ENCODE results near the gene GJD4. TPM values are rescaled to one million over a fixed set of nuclear protein-coding genes. Genes with fewer than 3 reads are reported as not detected.

GJD4 gene
- total RNA-seq, 5 donors from 2014 or later (not counting 1 experiment from before 2014, with no cell fraction given) = not detected

DNA sequence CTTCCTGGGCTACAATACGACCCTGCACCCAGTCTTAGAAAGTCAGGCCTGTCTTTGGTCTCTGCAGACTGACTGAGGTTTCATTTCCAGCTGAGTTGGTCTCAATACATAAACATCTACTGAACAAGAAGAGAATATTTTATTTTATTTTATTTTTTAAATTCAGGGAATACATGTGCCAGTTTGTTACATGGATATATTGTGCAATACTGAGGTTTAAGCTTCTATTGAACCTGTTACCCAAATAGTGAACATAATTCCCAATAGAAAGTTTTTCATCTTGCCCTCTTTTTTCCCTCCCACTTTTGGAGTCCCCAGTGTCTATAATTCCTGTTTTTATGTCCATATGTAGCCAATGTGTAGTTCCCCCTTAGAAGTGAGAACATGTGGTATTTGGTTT lies 26.3 kb downstream of the GJD4 start:
- DNase-seq (no peak), ATAC-seq (replicated peaks in 1 of 4) (no peak)
- CTCF ChIA-PET = no interaction called here
- H3K9me3 Mint-ChIP-seq = peaks cover 0 to 4% (median 0%) of the 10 kb centered on the region in 3 donors
- no peak overlapping the region for H3K27ac ChIP-seq (ENCODE audit: low read length)
- H3K4me3 ChIP-seq (ENCODE audit: control insufficient read depth in 1 of 2, extremely low read depth in 1 of 2, low read length in 1 of 2) = no peak overlapping the region
- WGBS (ENCODE audit: insufficient coverage) = no CpG with 5 or more reads among the region's 1 CpG
- no peak overlapping the region for H3K4me3 Mint-ChIP-seq
- H3K36me3 Mint-ChIP-seq = no peaks in the 10 kb centered on the region
- H3K27ac Mint-ChIP-seq = no peak overlapping the region
- H3K9me3 ChIP-seq = no peaks in the 10 kb centered on the region
- H3K4me1 ChIP-seq (ENCODE audit: control insufficient read depth in 1 of 2, extremely low read depth in 1 of 2, insufficient read depth in 2 of 2, low read length in 2 of 2) = no peaks in the 10 kb centered on the region
- H3K36me3 ChIP-seq (ENCODE audit: control insufficient read depth in 2 of 2, extremely low read depth in 1 of 2, insufficient read depth in 1 of 2, low read length in 1 of 2) = no peaks in the 10 kb centered on the region
- peaks cover 7 to 14% (median 11%) of the 10 kb centered on the region in 3 donors for H3K4me1 Mint-ChIP-seq
- H3K27me3 ChIP-seq (replicated peaks in 1 of 2; ENCODE audit: control insufficient read depth in 2 of 2, extremely low read depth in 1 of 2, insufficient read depth in 2 of 2, low read length in 1 of 2) = peaks cover 0 to 4% of the 10 kb centered on the region in 2 experiments
- POLR2A ChIA-PET = no interaction called here
- H3K27me3 Mint-ChIP-seq = peaks cover 24 to 36% of the 10 kb centered on the region in 2 donors

- Mint-ChIP-seq H3K36me3 (no peaks in the 10 kb centered on the region), H3K27me3 (peaks cover 30 to 36% of the 10 kb centered on the region in 2 donors), H3K4me1 (peaks cover 9 to 17% (median 11%) of the 10 kb centered on the region in 3 donors), H3K27ac (no peak overlapping the region), H3K4me3 (no peak overlapping the region), H3K9me3 (peaks cover 0 to 4% (median 0%) of the 10 kb centered on the region in 3 donors)
- ChIA-PET CTCF (interaction anchor here in 1 of 2 donors (0.6 kb wide), 1 partner anchor 209 kb away, joined by 3 read pairs; no protein-coding TSS in a partner anchor), POLR2A (no interaction called here)
- DNase-seq (no peak), ATAC-seq (replicated peaks in 1 of 4) (no peak)
- H3K27ac ChIP-seq (ENCODE audit: low read length) = no peak overlapping the region
- peaks cover 2 to 4% of the 10 kb centered on the region in 2 experiments for H3K27me3 ChIP-seq (replicated peaks in 1 of 2; ENCODE audit: control insufficient read depth in 2 of 2, extremely low read depth in 1 of 2, insufficient read depth in 2 of 2, low read length in 1 of 2)
- H3K9me3 ChIP-seq = no peaks in the 10 kb centered on the region
- H3K4me3 ChIP-seq (ENCODE audit: control insufficient read depth in 1 of 2, extremely low read depth in 1 of 2, low read length in 1 of 2) = no peak overlapping the region
- no peaks in the 10 kb centered on the region for H3K4me1 ChIP-seq (ENCODE audit: control insufficient read depth in 1 of 2, extremely low read depth in 1 of 2, insufficient read depth in 2 of 2, low read length in 2 of 2)
- H3K36me3 ChIP-seq (ENCODE audit: control insufficient read depth in 2 of 2, extremely low read depth in 1 of 2, insufficient read depth in 1 of 2, low read length in 1 of 2) = no peaks in the 10 kb centered on the region
Observed at GRCh38 chr10:35632027-35632426, 26.9 kb downstream of the GJD4 start.

GRCh38 chr10:35633006-35633980 lies 28.2 kb downstream of the GJD4 start:
- H3K9me3 ChIP-seq = no peaks in the 10 kb centered on the region
- Mint-ChIP-seq H3K4me1 (peaks cover 11 to 19% (median 11%) of the 10 kb centered on the region in 3 donors), H3K27me3 (peaks cover 35 to 42% of the 10 kb centered on the region in 2 donors), H3K9me3 (peaks cover 0 to 4% (median 0%) of the 10 kb centered on the region in 3 donors), H3K4me3 (no peak overlapping the region), H3K27ac (no peak overlapping the region), H3K36me3 (no peaks in the 10 kb centered on the region)
- H3K27ac ChIP-seq (ENCODE audit: low read length) = no peak overlapping the region
- ChIA-PET POLR2A (no interaction called here), CTCF (interaction anchor here (0.6 kb wide), 3 partner anchors 74 to 221 kb away, joined by 3 to 7 read pairs (median 3); no protein-coding TSS in a partner anchor)
- peaks cover 5 to 8% of the 10 kb centered on the region in 2 experiments for H3K27me3 ChIP-seq (replicated peaks in 1 of 2; ENCODE audit: control insufficient read depth in 2 of 2, extremely low read depth in 1 of 2, insufficient read depth in 2 of 2, low read length in 1 of 2)
- H3K36me3 ChIP-seq (ENCODE audit: control insufficient read depth in 2 of 2, extremely low read depth in 1 of 2, insufficient read depth in 1 of 2, low read length in 1 of 2) = no peaks in the 10 kb centered on the region
- WGBS (ENCODE audit: insufficient coverage) = 45% methylated on average over 5 of the region's 12 CpGs
- DNase-seq = no peak
- ATAC-seq (replicated peaks in 1 of 4) = no peak
- H3K4me1 ChIP-seq (ENCODE audit: control insufficient read depth in 1 of 2, extremely low read depth in 1 of 2, insufficient read depth in 2 of 2, low read length in 2 of 2) = peaks cover 0 to 3% of the 10 kb centered on the region in 2 experiments
- no peak overlapping the region for H3K4me3 ChIP-seq (ENCODE audit: control insufficient read depth in 1 of 2, extremely low read depth in 1 of 2, low read length in 1 of 2)

DNA sequence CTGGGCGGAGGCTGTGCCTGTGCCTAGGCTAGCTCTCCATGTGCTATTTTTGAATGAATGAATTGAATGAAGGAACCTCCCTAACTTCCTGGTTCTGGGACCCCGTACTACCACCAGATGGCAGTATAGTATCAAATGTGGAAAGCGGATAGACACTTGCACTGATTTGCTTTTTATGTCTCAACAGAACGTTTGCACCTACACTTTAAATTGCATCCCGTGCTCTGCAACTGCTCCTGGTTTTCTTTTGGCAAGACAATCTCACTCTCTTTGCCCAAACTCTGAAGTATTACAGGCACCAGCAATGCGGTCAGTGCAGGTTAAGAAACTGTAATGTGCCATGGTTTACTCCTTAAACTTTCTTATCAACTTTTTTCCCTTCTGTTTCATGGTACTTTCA lies 30.4 kb downstream of the GJD4 start:
- no peaks in the 10 kb centered on the region for H3K9me3 Mint-ChIP-seq
- CTCF ChIA-PET = interaction anchor here (0.6 to 1.3 kb wide), 7 partner anchors 8 to 1246 kb away, joined by 3 to 5 read pairs (median 4); no protein-coding TSS in a partner anchor
- Histone ChIP-seq H3K4me3 (ENCODE audit: control insufficient read depth in 1 of 2, extremely low read depth in 1 of 2, low read length in 1 of 2) (no peak overlapping the region), H3K27me3 (replicated peaks in 1 of 2; ENCODE audit: control insufficient read depth in 2 of 2, extremely low read depth in 1 of 2, insufficient read depth in 2 of 2, low read length in 1 of 2) (peaks cover 5 to 24% of the 10 kb centered on the region in 2 experiments), H3K9me3 (no peaks in the 10 kb centered on the region), H3K4me1 (ENCODE audit: control insufficient read depth in 1 of 2, extremely low read depth in 1 of 2, insufficient read depth in 2 of 2, low read length in 2 of 2) (peaks cover 4 to 15% of the 10 kb centered on the region in 2 experiments), H3K36me3 (ENCODE audit: control insufficient read depth in 2 of 2, extremely low read depth in 1 of 2, insufficient read depth in 1 of 2, low read length in 1 of 2) (no peaks in the 10 kb centered on the region), H3K27ac (ENCODE audit: low read length) (no peak overlapping the region)
- H3K36me3 Mint-ChIP-seq = no peaks in the 10 kb centered on the region
- POLR2A ChIA-PET = no interaction called here
- H3K27ac Mint-ChIP-seq = no peak overlapping the region
- DNase-seq (peak in 13 of 35 experiments; percentile 12 to 73 (median 32)), ATAC-seq (replicated peaks in 1 of 4) (peak in 3 of 4 experiments; percentile 46 to 71 (median 70))
- no peak overlapping the region for H3K4me3 Mint-ChIP-seq
- H3K4me1 Mint-ChIP-seq = peaks cover 11 to 30% (median 16%) of the 10 kb centered on the region in 3 donors
- H3K27me3 Mint-ChIP-seq = peaks cover 26 to 48% of the 10 kb centered on the region in 2 donors
- WGBS (ENCODE audit: insufficient coverage) = 4% methylated on average over 4 of the region's 6 CpGs

DNA sequence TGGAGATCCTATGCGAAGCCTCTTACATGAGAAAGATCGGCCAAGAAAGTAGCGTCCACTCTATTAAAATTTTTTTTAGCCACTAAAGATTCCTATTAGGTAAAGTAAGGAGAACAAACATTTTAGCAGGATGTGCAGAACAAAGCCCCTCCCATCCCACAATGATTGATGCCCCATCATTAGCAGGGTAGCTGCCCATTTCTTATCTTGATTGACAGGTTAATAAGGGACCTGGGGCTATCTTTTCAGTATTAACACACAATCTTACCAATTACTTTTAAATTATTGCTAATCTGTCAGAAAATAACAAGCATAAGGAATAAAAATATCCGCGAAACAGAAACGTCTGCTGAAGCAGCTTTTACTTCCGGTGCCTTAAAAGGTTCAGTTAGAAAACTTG lies 31.8 kb downstream of the GJD4 start:
- H3K27ac ChIP-seq (ENCODE audit: low read length) = no peak overlapping the region
- Mint-ChIP-seq H3K27me3 (peaks cover 26 to 48% of the 10 kb centered on the region in 2 donors), H3K9me3 (no peaks in the 10 kb centered on the region), H3K4me1 (peaks cover 11 to 35% (median 20%) of the 10 kb centered on the region in 3 donors), H3K4me3 (no peak overlapping the region), H3K27ac (no peak overlapping the region), H3K36me3 (no peaks in the 10 kb centered on the region)
- no peak for DNase-seq
- peaks cover 5 to 29% of the 10 kb centered on the region in 2 experiments for H3K27me3 ChIP-seq (replicated peaks in 1 of 2; ENCODE audit: control insufficient read depth in 2 of 2, extremely low read depth in 1 of 2, insufficient read depth in 2 of 2, low read length in 1 of 2)
- ChIA-PET POLR2A (no interaction called here), CTCF (interaction anchor here in 1 of 2 donors (1.2 kb wide), 1 partner anchor 1859 kb away, joined by 5 read pairs; no protein-coding TSS in a partner anchor)
- peaks cover 4 to 19% of the 10 kb centered on the region in 2 experiments for H3K4me1 ChIP-seq (ENCODE audit: control insufficient read depth in 1 of 2, extremely low read depth in 1 of 2, insufficient read depth in 2 of 2, low read length in 2 of 2)
- no peak for ATAC-seq (replicated peaks in 1 of 4)
- no peak overlapping the region for H3K4me3 ChIP-seq (ENCODE audit: control insufficient read depth in 1 of 2, extremely low read depth in 1 of 2, low read length in 1 of 2)
- no peaks in the 10 kb centered on the region for H3K9me3 ChIP-seq
- no CpG with 5 or more reads among the region's 7 CpGs for WGBS (ENCODE audit: insufficient coverage)
- no peaks in the 10 kb centered on the region for H3K36me3 ChIP-seq (ENCODE audit: control insufficient read depth in 2 of 2, extremely low read depth in 1 of 2, insufficient read depth in 1 of 2, low read length in 1 of 2)

DNA sequence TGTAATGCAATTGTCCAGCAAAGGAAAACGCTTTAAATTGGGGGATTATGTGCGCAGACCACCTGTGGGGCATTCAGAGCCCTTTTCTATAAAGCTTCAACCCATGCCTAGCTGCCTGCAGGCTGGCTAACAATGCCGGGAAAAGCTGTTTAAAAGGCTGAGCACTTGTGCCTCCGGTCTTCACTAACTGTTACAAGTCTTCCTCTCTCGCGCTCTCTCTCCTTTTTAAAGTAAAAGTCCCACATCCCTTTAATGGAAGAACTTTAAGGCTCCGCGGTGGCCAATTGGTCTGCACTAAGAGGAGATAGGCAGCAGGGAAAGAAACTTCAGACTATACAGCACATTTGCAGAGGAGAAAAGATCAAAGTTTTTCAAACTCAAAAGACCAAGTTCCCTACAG lies 32.3 kb downstream of the GJD4 start:
- no peak for DNase-seq
- Histone ChIP-seq H3K4me3 (ENCODE audit: control insufficient read depth in 1 of 2, extremely low read depth in 1 of 2, low read length in 1 of 2) (no peak overlapping the region), H3K36me3 (ENCODE audit: control insufficient read depth in 2 of 2, extremely low read depth in 1 of 2, insufficient read depth in 1 of 2, low read length in 1 of 2) (no peaks in the 10 kb centered on the region), H3K4me1 (ENCODE audit: control insufficient read depth in 1 of 2, extremely low read depth in 1 of 2, insufficient read depth in 2 of 2, low read length in 2 of 2) (peaks cover 6 to 23% of the 10 kb centered on the region in 2 experiments), H3K9me3 (no peaks in the 10 kb centered on the region), H3K27me3 (replicated peaks in 1 of 2; ENCODE audit: control insufficient read depth in 2 of 2, extremely low read depth in 1 of 2, insufficient read depth in 2 of 2, low read length in 1 of 2) (peaks cover 5 to 33% of the 10 kb centered on the region in 2 experiments), H3K27ac (ENCODE audit: low read length) (no peak overlapping the region)
- no peaks in the 10 kb centered on the region for H3K36me3 Mint-ChIP-seq
- CTCF ChIA-PET = no interaction called here
- peaks cover 26 to 51% of the 10 kb centered on the region in 2 donors for H3K27me3 Mint-ChIP-seq
- H3K4me1 Mint-ChIP-seq = peaks cover 11 to 38% (median 20%) of the 10 kb centered on the region in 3 donors
- no peak overlapping the region for H3K27ac Mint-ChIP-seq
- no peak for ATAC-seq (replicated peaks in 1 of 4)
- H3K4me3 Mint-ChIP-seq = no peak overlapping the region
- 7% methylated on average over 2 of the region's 8 CpGs for WGBS (ENCODE audit: insufficient coverage)
- no peaks in the 10 kb centered on the region for H3K9me3 Mint-ChIP-seq
- POLR2A ChIA-PET = no interaction called here

Data from T-cell (primary cell).